ENCODE measurements around the gene CDC14A.

Gene CDC14A

GRCh38 chr1:100308777-100309176 lies 43.5 kb upstream of the CDC14A start:
- ChIA-PET CTCF (no interaction called here), POLR2A (no interaction called here)
- TF ChIP-seq CTCF (IDR thresholded peaks at IDR 0.05; ENCODE audit: control extremely low read depth, extremely low read depth, low read depth, missing control alignments) = no peak
- DNase-seq (ENCODE audit: extremely low spot score) = no peak

- POLR2A ChIA-PET = no interaction called here
- no peak for DNase-seq (ENCODE audit: extremely low spot score)
- CTCF ChIA-PET = no interaction called here
- TF ChIP-seq CTCF (IDR thresholded peaks at IDR 0.05; ENCODE audit: control extremely low read depth, extremely low read depth, low read depth, missing control alignments) = no peak
Measured at GRCh38 chr1:100309863-100310262, 42.4 kb upstream of the CDC14A start.

GRCh38 chr1:100313382-100313781 lies 38.9 kb upstream of the CDC14A start:
- TF ChIP-seq CTCF (IDR thresholded peaks at IDR 0.05; ENCODE audit: control extremely low read depth, extremely low read depth, low read depth, missing control alignments) = no peak
- ChIA-PET CTCF (no interaction called here), POLR2A (no interaction called here)
- DNase-seq (ENCODE audit: extremely low spot score) = no peak

- ChIA-PET CTCF (interaction anchor here (1.8 kb wide), 1 partner anchor 11 kb away, joined by 5 read pairs; no protein-coding TSS in a partner anchor), POLR2A (no interaction called here)
- no peak for TF ChIP-seq CTCF (IDR thresholded peaks at IDR 0.05; ENCODE audit: control extremely low read depth, extremely low read depth, low read depth, missing control alignments)
- no peak for DNase-seq (ENCODE audit: extremely low spot score)
Measured at GRCh38 chr1:100316622-100317021, 35.7 kb upstream of the CDC14A start.

GRCh38 chr1:100320311-100321099 lies 31.8 kb upstream of the CDC14A start:
- ChIA-PET POLR2A (no interaction called here), CTCF (interaction anchor here (0.6 to 1.5 kb wide), 2 partner anchors 18 to 23 kb away, joined by 3 read pairs; no protein-coding TSS in a partner anchor)
- TF ChIP-seq CTCF (IDR thresholded peaks at IDR 0.05; ENCODE audit: control extremely low read depth, extremely low read depth, low read depth, missing control alignments) = no peak
- DNase-seq (ENCODE audit: extremely low spot score) = no peak

- ChIA-PET POLR2A (no interaction called here), CTCF (interaction anchor here (1.5 to 1.7 kb wide), 2 partner anchors 9 to 26 kb away, joined by 5 read pairs; no protein-coding TSS in a partner anchor)
- DNase-seq (ENCODE audit: extremely low spot score) = no peak
- TF ChIP-seq CTCF (IDR thresholded peaks at IDR 0.05; ENCODE audit: control extremely low read depth, extremely low read depth, low read depth, missing control alignments) = no peak
Measured at GRCh38 chr1:100321100-100321493, 31.2 kb upstream of the CDC14A start.
